Naive B cell (primary cell): Measurements from ENCODE around the gene RSBN1L. TPM values are rescaled to one million over a fixed set of nuclear protein-coding genes. Genes with fewer than 3 reads are reported as not detected.
A peak's percentile ranks its signal among the peaks of the same experiment; 100 is the strongest.
"Not testable (repeated sequence)": the region's sequence is repeated elsewhere in the genome, so short reads cannot be mapped to it uniquely, and the experiment has no call there.

ENCODE experiments used
- ATAC-seq, 2 donors: fragments of 150-1000 bp; cut with Tn5 transposase; 2 replicates each; pipeline ENCODE4 v1.10.0; 2021; ENCODE audit warnings: low read depth in 2 of 2, mild to moderate bottlenecking in 2 of 2, moderate library complexity in 2 of 2
- DNase-seq: peaks from one replicate; pipeline ENCODE4 v3.0.0; 2022
- H3K27ac Mint-ChIP-seq, 6 donors: one replicate each; pipeline ENCODE4 v1.8.0; 2020 to 2022; ENCODE audit warnings: mild to moderate bottlenecking in 6 of 6, mixed read lengths in 6 of 6, moderate library complexity in 5 of 6, inconsistent platforms in 2 of 6
- H3K27me3 Mint-ChIP-seq, 3 donors: one replicate each; pipeline ENCODE4 v1.8.0; 2021 to 2022; ENCODE audit warnings: mixed read lengths in 3 of 3, mild to moderate bottlenecking in 1 of 3
- H3K36me3 Mint-ChIP-seq, 2 donors: one replicate each; pipeline ENCODE4 v1.8.0; 2020 to 2022; ENCODE audit warnings: mixed read lengths in 2 of 2, inconsistent platforms in 1 of 2, mild to moderate bottlenecking in 1 of 2
- H3K4me1 Mint-ChIP-seq, 3 donors: one replicate each; pipeline ENCODE4 v1.8.0; 2020 to 2022; ENCODE audit warnings: mixed read lengths in 3 of 3, inconsistent platforms in 1 of 3, mild to moderate bottlenecking in 1 of 3, moderate library complexity in 1 of 3
- H3K4me3 Mint-ChIP-seq, 8 donors: one replicate each; pipeline ENCODE4 v1.8.0; 2020 to 2022; ENCODE audit warnings: mild to moderate bottlenecking in 8 of 8, mixed read lengths in 8 of 8, moderate library complexity in 8 of 8, inconsistent platforms in 2 of 8
- H3K9me3 Mint-ChIP-seq, 7 donors: one replicate each; pipeline ENCODE4 v1.8.0; 2020 to 2022; ENCODE audit warnings: mixed read lengths in 7 of 7, mild to moderate bottlenecking in 5 of 7, inconsistent platforms in 2 of 7, moderate library complexity in 1 of 7
- polyA plus RNA-seq, 6 donors: library from polyadenylated mRNA; unstranded; fragments of 300-500 nt; fragmentation: Illumina TruSeq; gene quantifications; one replicate each; pipeline ENCODE4 v1.2.3, GENCODE V29; 2021; ENCODE audit warnings: low read depth in 6 of 6

The RSBN1L gene
- polyA plus RNA-seq, 6 donors from 2014 or later: 4.8 to 10.1 (median 9.2) TPM

DNA sequence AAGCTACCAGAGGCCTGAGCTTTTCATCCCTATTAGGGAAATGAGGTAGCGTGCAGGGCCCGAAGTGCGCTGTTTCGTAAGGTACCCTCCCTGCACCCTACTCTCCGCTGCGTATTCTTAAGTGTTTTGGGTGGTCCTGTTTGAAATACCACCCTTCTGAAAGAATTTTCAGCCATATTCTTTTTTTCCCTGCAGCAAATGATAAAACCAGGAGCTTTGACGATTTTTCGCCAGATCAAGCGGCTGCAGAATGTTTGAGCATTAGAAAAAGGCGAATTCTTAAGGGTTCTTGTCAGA, 1.2 kb downstream of the RSBN1L start:
- Mint-ChIP-seq H3K36me3 (peaks cover 4 to 7% of the 10 kb centered on the region in 2 donors), H3K27me3 (no peaks in the 10 kb centered on the region), H3K9me3 (no peaks in the 10 kb centered on the region), H3K27ac (peak overlapping the region; percentile 66 to 96 (median 89)), H3K4me1 (peaks cover 33 to 63% (median 50%) of the 10 kb centered on the region in 3 donors), H3K4me3 (peak overlapping the region; percentile 89 to 100 (median 98))
- ATAC-seq (no peak), DNase-seq (no peak)

- Mint-ChIP-seq H3K27ac (peak overlapping the region in 5 of 6 donors; percentile 58 to 93 (median 89)), H3K9me3 (no peaks in the 10 kb centered on the region), H3K4me3 (peak overlapping the region; percentile 89 to 100 (median 98)), H3K36me3 (peaks cover 4 to 7% of the 10 kb centered on the region in 2 donors), H3K4me1 (peaks cover 38 to 68% (median 54%) of the 10 kb centered on the region in 3 donors), H3K27me3 (no peaks in the 10 kb centered on the region)
- DNase-seq (no peak), ATAC-seq (no peak)
These were observed 1.9 kb downstream of the RSBN1L start for GRCh38 chr7:77698042-77698625.

- H3K27me3 Mint-ChIP-seq: no peaks in the 10 kb centered on the region
- peak overlapping the region; percentile 26 to 99 (median 51) for H3K4me3 Mint-ChIP-seq
- peaks cover 35 to 72% (median 54%) of the 10 kb centered on the region in 3 donors for H3K4me1 Mint-ChIP-seq
- peaks cover 4 to 7% of the 10 kb centered on the region in 2 donors for H3K36me3 Mint-ChIP-seq
- ATAC-seq (no peak), DNase-seq (peak; percentile 21)
- peak overlapping the region in 5 of 6 donors; percentile 16 to 88 (median 74) for H3K27ac Mint-ChIP-seq
- H3K9me3 Mint-ChIP-seq: no peaks in the 10 kb centered on the region
These were observed 2.8 kb downstream of the RSBN1L start for GRCh38 chr7:77699056-77699455.

DNA sequence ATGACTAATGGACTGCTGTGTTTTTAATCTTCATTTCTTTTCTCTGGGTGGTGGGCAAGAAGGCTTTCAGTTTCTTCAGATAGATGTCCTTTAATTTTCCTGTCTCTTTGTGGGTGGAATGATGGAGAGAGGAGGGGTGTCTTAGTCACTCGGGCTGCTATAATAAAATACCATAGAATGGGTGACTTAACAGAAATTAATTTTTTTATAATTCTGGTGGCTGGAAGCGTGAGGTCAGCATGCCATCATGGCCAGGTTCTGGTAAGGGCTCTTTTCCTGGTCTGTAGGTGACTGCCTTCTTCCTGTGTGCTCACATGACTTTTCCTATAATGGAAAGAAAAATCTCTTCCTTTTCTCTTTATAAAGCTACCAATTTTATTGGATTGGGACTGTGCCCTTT, 6.3 kb downstream of the RSBN1L start:
- H3K4me1 Mint-ChIP-seq: peaks cover 35 to 77% (median 57%) of the 10 kb centered on the region in 3 donors
- DNase-seq (no peak), ATAC-seq (no peak)
- no peaks in the 10 kb centered on the region for H3K27me3 Mint-ChIP-seq
- H3K9me3 Mint-ChIP-seq: no peaks in the 10 kb centered on the region
- H3K27ac Mint-ChIP-seq: peak overlapping the region in 4 of 6 donors; percentile 2 to 85 (median 53)
- H3K36me3 Mint-ChIP-seq: peaks cover 4 to 7% of the 10 kb centered on the region in 2 donors
- peak overlapping the region in 5 of 8 donors; percentile 0 to 72 (median 42) for H3K4me3 Mint-ChIP-seq

GRCh38 chr7:77702968-77703472, 6.8 kb downstream of the RSBN1L start:
- Mint-ChIP-seq H3K4me1 (peaks cover 38 to 74% (median 61%) of the 10 kb centered on the region in 3 donors), H3K27ac (peak overlapping the region in 5 of 6 donors; percentile 4 to 85 (median 49)), H3K36me3 (peaks cover 4 to 7% of the 10 kb centered on the region in 2 donors), H3K9me3 (no peaks in the 10 kb centered on the region), H3K4me3 (peak overlapping the region in 1 of 8 donors; percentile 42), H3K27me3 (no peaks in the 10 kb centered on the region)
- no peak for DNase-seq
- no peak for ATAC-seq

GRCh38 chr7:77703669-77704068, 7.4 kb downstream of the RSBN1L start:
- not testable (repeated sequence) for H3K36me3 Mint-ChIP-seq, ATAC-seq, H3K27me3 Mint-ChIP-seq, H3K9me3 Mint-ChIP-seq, DNase-seq, H3K4me3 Mint-ChIP-seq
- Mint-ChIP-seq H3K27ac (peak overlapping the region in 1 of 6 donors; percentile 76), H3K4me1 (peaks cover 39 to 72% (median 63%) of the 10 kb centered on the region in 3 donors)

DNA sequence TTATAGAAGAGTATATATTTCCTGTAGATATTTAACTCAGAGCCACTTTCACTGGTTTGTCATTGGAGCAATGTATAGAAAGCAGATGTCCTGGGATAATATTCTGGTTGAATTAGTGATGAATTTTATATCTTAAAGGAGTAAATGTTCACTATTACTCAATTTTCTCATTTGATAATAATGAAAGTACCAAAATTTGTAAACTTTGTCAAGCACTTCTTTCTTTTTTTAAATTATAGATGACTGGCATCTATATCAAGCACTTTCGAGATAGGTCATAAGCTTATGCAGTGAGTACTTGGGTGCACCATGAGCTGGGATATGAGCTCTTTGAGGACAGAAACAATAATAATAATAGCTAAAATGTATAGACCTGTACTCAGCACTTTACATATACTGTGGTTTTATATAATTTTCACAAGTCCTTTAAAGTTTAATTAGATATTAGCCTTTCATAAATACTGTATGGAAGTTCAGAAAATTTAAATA, 11.3 kb downstream of the RSBN1L start:
- Mint-ChIP-seq H3K27me3 (no peaks in the 10 kb centered on the region), H3K4me3 (no peak overlapping the region), H3K9me3 (no peaks in the 10 kb centered on the region), H3K4me1 (peaks cover 37 to 61% (median 46%) of the 10 kb centered on the region in 3 donors), H3K36me3 (no peaks in the 10 kb centered on the region), H3K27ac (no peak overlapping the region)
- no peak for ATAC-seq
- no peak for DNase-seq

DNA sequence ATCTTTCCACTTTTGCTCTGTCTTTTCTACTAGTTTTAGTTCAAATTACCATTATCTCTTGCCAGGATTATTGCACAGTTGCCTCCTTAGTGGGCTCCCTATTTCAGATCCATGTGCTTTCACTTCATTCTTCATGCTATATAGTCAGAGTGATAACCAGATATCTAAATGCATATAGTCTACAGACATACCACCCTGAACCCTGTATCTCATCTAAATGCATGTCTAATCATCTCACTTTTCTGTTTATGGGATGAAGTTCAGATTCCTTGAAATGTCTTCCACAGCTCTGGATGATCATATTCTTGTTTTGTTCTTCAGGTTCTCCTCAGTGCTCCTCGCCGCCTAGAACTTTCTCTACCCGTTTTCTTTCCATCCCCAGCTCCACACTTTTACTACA, 13.8 kb downstream of the RSBN1L start:
- Mint-ChIP-seq H3K36me3 (peaks cover 0 to 4% of the 10 kb centered on the region in 2 donors), H3K4me3 (no peak overlapping the region), H3K4me1 (peaks cover 36 to 57% (median 48%) of the 10 kb centered on the region in 3 donors), H3K27ac (peak overlapping the region in 4 of 6 donors; percentile 27 to 75 (median 40)), H3K9me3 (no peaks in the 10 kb centered on the region), H3K27me3 (no peaks in the 10 kb centered on the region)
- no peak for ATAC-seq
- no peak for DNase-seq

DNA sequence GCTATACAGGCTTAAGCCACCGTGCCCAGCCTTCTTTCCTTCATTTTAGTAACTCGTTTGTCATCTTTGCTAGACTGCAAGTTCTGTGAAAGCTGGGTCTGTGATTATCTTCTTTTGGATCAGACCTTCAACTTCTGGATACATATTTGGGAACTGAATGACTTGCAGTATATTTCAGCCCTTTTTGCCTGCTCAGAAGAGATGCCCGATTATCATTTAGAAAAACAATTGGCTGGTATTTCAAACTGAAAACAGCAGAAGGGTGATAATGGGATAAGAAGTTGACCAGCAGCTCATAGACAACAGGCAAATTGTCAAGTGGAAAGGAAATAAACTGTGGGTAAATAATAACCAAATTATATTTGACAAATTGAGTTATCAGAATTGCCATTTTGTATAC, 14.6 kb downstream of the RSBN1L start:
- H3K27me3 Mint-ChIP-seq: no peaks in the 10 kb centered on the region
- peaks cover 0 to 9% of the 10 kb centered on the region in 2 donors for H3K36me3 Mint-ChIP-seq
- ATAC-seq: no peak
- H3K9me3 Mint-ChIP-seq: no peaks in the 10 kb centered on the region
- H3K4me3 Mint-ChIP-seq: peak overlapping the region in 1 of 8 donors; percentile 20
- peaks cover 40 to 63% (median 55%) of the 10 kb centered on the region in 3 donors for H3K4me1 Mint-ChIP-seq
- peak overlapping the region in 3 of 6 donors; percentile 27 to 47 (median 40) for H3K27ac Mint-ChIP-seq
- no peak for DNase-seq

DNA sequence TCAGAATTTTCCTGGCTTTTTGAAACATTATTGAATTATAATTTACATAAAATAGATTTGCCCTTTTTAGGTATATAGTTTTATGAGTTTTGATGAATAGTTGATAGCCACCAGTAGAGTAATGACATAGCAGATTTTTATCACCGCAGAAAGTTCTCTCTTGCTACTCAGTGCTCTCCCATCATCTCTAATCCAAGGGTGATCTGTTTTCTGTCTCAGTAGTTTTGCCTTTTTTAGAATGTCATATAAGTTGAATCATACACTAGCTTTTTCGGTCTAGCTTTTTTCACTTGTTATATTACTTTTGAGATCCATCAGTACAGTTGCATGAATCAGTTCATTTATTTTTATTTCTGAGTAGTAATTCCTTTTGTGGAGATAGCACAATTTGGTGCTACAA, 17.9 kb downstream of the RSBN1L start:
- no peak for ATAC-seq
- Mint-ChIP-seq H3K36me3 (peaks cover 0 to 13% of the 10 kb centered on the region in 2 donors), H3K9me3 (no peaks in the 10 kb centered on the region), H3K4me3 (no peak overlapping the region), H3K27ac (peak overlapping the region in 3 of 6 donors; percentile 28 to 45 (median 39)), H3K4me1 (peaks cover 39 to 71% (median 66%) of the 10 kb centered on the region in 3 donors), H3K27me3 (no peaks in the 10 kb centered on the region)
- DNase-seq: no peak

- not testable (repeated sequence) for DNase-seq, ATAC-seq, H3K27me3 Mint-ChIP-seq, H3K4me3 Mint-ChIP-seq, H3K9me3 Mint-ChIP-seq
- Mint-ChIP-seq H3K36me3 (peaks cover 0 to 13% of the 10 kb centered on the region in 2 donors), H3K27ac (peak overlapping the region in 4 of 6 donors; percentile 28 to 76 (median 48)), H3K4me1 (peaks cover 35 to 69% (median 61%) of the 10 kb centered on the region in 3 donors)
These were observed 18.7 kb downstream of the RSBN1L start for GRCh38 chr7:77714931-77715330.

DNA sequence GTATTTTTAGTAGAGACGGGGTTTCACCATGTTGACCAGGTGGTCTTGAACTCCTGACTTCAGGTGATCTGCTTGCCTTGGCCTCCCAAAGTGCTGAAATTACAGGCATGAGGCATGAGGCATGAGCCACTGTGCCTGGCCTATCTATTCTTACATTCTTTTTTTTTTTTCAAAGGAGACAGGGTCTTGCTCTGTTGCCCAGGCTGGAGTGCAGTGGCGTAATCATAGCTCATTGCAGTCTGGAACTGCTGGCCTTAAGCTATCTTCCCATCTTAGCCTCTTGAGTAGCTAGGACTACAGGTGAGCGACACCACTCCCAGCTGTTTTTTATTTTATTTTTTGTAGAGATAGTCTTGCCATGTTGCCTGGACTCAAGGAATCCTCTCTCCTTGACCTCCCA, 20.5 kb downstream of the RSBN1L start:
- Mint-ChIP-seq H3K36me3 (peaks cover 0 to 13% of the 10 kb centered on the region in 2 donors), H3K4me1 (peaks cover 25 to 66% (median 54%) of the 10 kb centered on the region in 3 donors), H3K27ac (peak overlapping the region in 2 of 6 donors; percentile 32 to 84), H3K4me3 (no peak overlapping the region), H3K9me3 (no peaks in the 10 kb centered on the region), H3K27me3 (no peaks in the 10 kb centered on the region)
- ATAC-seq: no peak
- no peak for DNase-seq

DNA sequence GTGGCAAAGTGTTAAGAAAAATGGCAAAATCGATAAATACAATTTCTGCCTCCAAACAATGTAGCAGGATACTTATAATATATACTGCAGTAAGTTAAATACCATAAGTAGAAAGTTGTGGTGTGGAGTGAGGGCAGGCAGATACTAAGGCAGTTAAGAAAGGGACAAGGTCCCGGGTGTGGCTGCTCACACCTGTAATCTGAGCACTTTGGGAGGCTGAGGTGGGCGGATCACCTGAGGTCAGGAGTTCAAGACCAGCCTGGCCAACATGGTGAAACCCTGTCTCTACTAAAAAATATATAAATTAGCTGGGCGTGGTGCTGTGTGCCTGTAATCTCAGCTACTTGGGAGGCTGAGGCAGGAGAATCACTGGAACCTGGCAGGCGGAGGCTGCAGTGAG, 21.3 kb downstream of the RSBN1L start:
- not testable (repeated sequence) for DNase-seq, ATAC-seq, H3K9me3 Mint-ChIP-seq, H3K27me3 Mint-ChIP-seq
- peak overlapping the region in 2 of 6 donors; percentile 29 to 52 for H3K27ac Mint-ChIP-seq
- H3K36me3 Mint-ChIP-seq: peaks cover 0 to 13% of the 10 kb centered on the region in 2 donors
- H3K4me3 Mint-ChIP-seq: peak overlapping the region in 1 of 8 donors; percentile 61
- peaks cover 25 to 66% (median 49%) of the 10 kb centered on the region in 3 donors for H3K4me1 Mint-ChIP-seq

DNA sequence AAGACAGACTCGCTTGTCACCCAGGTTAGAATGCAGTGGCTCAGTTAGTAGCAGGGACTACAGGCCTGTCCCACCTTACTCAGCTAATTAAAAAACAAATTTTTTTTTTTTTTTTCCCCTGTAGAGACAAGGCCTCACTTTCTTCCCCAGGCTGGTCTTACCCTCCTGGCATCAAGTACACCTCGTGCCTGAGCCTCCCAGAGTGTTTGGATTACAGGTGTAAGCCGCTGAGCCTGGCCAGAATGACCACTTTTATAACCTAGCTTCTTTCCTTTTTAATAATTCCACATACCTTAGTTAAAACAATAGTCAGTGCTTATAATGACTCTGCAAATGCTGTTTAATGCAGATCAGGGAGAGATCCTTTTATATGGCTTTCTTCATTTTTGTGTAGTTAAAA, 31.3 kb downstream of the RSBN1L start:
- ATAC-seq: no peak
- peak overlapping the region in 3 of 8 donors; percentile 1 to 22 (median 18) for H3K4me3 Mint-ChIP-seq
- DNase-seq: no peak
- H3K27me3 Mint-ChIP-seq: no peaks in the 10 kb centered on the region
- peaks cover 30 to 53% (median 46%) of the 10 kb centered on the region in 3 donors for H3K4me1 Mint-ChIP-seq
- no peaks in the 10 kb centered on the region for H3K36me3 Mint-ChIP-seq
- peak overlapping the region in 2 of 6 donors; percentile 76 for H3K27ac Mint-ChIP-seq
- no peaks in the 10 kb centered on the region for H3K9me3 Mint-ChIP-seq
